CD4-positive, alpha-beta T cell treated with Interleukin-15 for 4 hours (primary cell): ENCODE data around the gene SLIT3.

Source experiments
- DNase-seq: peaks from one replicate; pipeline ENCODE4 v3.0.0-alpha.2; 2020; ENCODE audit warnings: low spot score

SLIT3 gene

GRCh38 chr5:168925160-168925559, 375.8 kb downstream of the SLIT3 start:
- no peak for DNase-seq

- DNase-seq: no peak
Observed at GRCh38 chr5:168921147-168921866, 379.6 kb downstream of the SLIT3 start.

GRCh38 chr5:168920019-168920810, 380.7 kb downstream of the SLIT3 start:
- no peak for DNase-seq

- DNase-seq: no peak
Observed at GRCh38 chr5:168917947-168918600, 382.9 kb downstream of the SLIT3 start.

- DNase-seq: no peak
Observed at GRCh38 chr5:168916852-168917251, 384.1 kb downstream of the SLIT3 start.

- no peak for DNase-seq
Observed at GRCh38 chr5:168916266-168916665, 384.7 kb downstream of the SLIT3 start.

- DNase-seq: no peak
Observed at GRCh38 chr5:168914491-168914890, 386.4 kb downstream of the SLIT3 start.

- DNase-seq: no peak
Observed at GRCh38 chr5:168910874-168911273, 390.1 kb downstream of the SLIT3 start.

- DNase-seq: no peak
Observed at GRCh38 chr5:168908207-168908606, 392.7 kb downstream of the SLIT3 start.

- DNase-seq: no peak
Observed at GRCh38 chr5:168903061-168903460, 397.9 kb downstream of the SLIT3 start.

- DNase-seq: no peak
Observed at GRCh38 chr5:168899673-168900072, 401.3 kb downstream of the SLIT3 start.

- no peak for DNase-seq
Observed at GRCh38 chr5:168899264-168899663, 401.7 kb downstream of the SLIT3 start.

- no peak for DNase-seq
Observed at GRCh38 chr5:168898247-168898911, 402.6 kb downstream of the SLIT3 start.

GRCh38 chr5:168897387-168898122, 403.4 kb downstream of the SLIT3 start:
- no peak for DNase-seq

GRCh38 chr5:168895295-168896071, 405.5 kb downstream of the SLIT3 start:
- no peak for DNase-seq

- no peak for DNase-seq
Observed at GRCh38 chr5:168893283-168893682, 407.7 kb downstream of the SLIT3 start.

- DNase-seq: no peak
Observed at GRCh38 chr5:168892618-168893186, 408.2 kb downstream of the SLIT3 start.

GRCh38 chr5:168890816-168891812, 409.8 kb downstream of the SLIT3 start:
- no peak for DNase-seq

- no peak for DNase-seq
Observed at GRCh38 chr5:168889039-168889438, 411.9 kb downstream of the SLIT3 start.
